WI38 (cell line): ENCODE results near the gene OSBPL1A.

Experiments
- H3K4me3 ChIP-seq: 2 replicates; pipeline ENCODE4 v1.5.1; 2011; ENCODE audit warnings: low read depth, mild to moderate bottlenecking, control low read depth, low read length
- CTCF ChIP-seq: IDR thresholded peaks from 2 replicates; pipeline ENCODE4 v1.5.1; 2012; ENCODE audit warnings: low read depth, mild to moderate bottlenecking, control low read depth, low read length

Gene OSBPL1A

GRCh38 chr18:24397694-24398368, at the start of gene OSBPL1A:
Gene OSBPL1A (minus strand): TSS chr18:24397824. CDS start chr18:24377533, 20,291 bp downstream.
- H3K4me3 ChIP-seq, result peak within 1 kb of the TSS; percentile 85
- TF ChIP-seq CTCF, result no peak

- no peak overlapping the region for H3K4me3 ChIP-seq
- no peak for TF ChIP-seq CTCF
These were observed 49.4 kb upstream of the OSBPL1A start for GRCh38 chr18:24446953-24447538.

DNA sequence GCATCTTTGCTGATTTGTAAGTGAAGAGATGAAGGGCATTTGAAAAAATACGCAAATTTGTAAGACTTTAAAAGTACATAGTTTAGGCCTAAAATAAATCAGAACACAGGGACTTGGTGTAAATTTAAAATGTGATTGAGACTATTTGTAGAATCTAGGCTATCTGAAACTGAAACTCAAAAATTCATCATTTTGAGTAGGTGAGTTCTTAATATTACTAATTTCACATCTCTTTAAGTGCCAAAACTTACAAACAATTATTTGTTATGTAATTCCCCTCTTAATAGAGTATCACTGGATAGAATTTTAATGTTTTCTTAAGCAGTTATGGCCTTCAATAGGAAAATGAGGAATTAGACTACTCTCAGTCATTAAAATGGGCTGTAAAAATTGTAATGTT, 48.8 kb upstream of the OSBPL1A start:
- TF ChIP-seq CTCF, result no peak
- no peak overlapping the region for H3K4me3 ChIP-seq

DNA sequence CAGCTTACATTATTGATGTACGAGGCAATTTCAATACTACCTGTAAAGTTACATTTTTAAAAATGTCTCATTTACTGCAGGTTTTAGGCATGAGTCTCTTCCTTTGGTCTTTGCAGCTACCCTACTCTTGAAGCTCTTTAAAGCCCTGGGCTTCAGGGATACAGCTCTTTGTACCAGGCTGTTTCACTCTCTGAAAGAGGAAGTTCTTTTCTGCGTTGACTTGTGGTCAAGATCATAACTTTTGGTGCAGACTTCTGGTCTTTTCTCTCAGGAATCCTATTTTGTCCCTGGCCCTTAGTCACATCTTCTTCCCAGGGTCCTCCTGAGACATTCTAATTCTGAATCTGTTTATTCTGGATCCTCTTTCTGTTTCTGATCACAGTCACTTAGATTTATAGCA, 46.2 kb upstream of the OSBPL1A start:
- TF ChIP-seq CTCF, result no peak
- no peak overlapping the region for H3K4me3 ChIP-seq

GRCh38 chr18:24436939-24437338, 39.3 kb upstream of the OSBPL1A start:
- no peak overlapping the region for H3K4me3 ChIP-seq
- no peak for TF ChIP-seq CTCF

DNA sequence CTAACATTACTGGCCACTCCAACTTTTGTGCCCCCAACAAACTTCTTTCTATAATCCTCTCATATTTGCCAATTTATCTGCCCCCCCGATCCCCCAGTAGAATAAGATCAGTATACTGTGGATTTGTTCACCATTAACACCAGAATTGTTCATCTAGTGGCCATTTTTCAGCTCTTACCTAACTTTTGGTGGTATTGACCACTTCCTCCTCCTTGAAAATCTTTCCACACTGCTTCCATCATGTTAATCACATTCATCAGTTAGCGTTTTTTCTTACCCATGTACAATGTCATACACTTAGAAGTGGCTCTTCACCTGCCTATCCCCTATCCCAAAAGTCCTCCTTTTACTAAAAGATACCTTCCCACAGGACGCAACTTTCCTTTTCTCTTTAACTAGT, 35.0 kb upstream of the OSBPL1A start:
- H3K4me3 ChIP-seq, result no peak overlapping the region
- TF ChIP-seq CTCF, result no peak

DNA sequence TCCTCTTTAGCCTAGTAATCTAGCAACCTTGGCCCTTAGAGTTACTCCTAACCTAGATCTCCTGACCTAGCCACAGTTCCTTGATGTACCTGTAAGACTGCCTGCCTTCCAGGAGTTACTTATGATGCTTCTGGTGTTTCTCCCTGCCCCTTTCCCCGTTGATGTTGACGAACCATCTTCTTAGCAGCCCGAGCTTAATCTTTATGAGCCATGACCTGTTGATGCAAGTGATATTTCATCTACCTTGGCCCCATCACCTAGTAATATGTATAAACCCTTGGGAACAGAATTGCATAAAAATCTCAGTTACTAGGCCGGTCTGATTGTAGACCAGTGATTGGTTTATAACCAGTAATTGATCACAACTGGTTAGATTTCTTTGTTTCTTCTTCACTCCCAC, 31.6 kb upstream of the OSBPL1A start:
- TF ChIP-seq CTCF, result no peak
- no peak overlapping the region for H3K4me3 ChIP-seq
